AG04450 (cell line): Measurements from ENCODE around the gene RNFT2. TPM values are rescaled to one million over a fixed set of nuclear protein-coding genes. Genes with fewer than 3 reads are reported as not detected.
"Not testable (repeated sequence)": the region's sequence is repeated elsewhere in the genome, so short reads cannot be mapped to it uniquely, and the experiment has no call there.

Experiments
- CTCF ChIA-PET: fragments of 300-600, 350-600 bp; formaldehyde crosslinking; extraction: SDS; loops from one replicate; lab custom pipeline; 2022; ENCODE audit warnings: antibody characterized with exemption, inconsistent platforms; lab: Charles Lee
- POLR2A ChIA-PET: fragments of 350-600 bp; formaldehyde crosslinking; extraction: SDS; loops from one replicate; lab custom pipeline; 2021; ENCODE audit warnings: antibody characterized with exemption, inconsistent platforms; lab: Yijun Ruan, JAX
- DNase-seq: peaks from one replicate; pipeline ENCODE4 v3.0.0-alpha.2; 2011; ENCODE audit warnings: low read depth, low spot score
- H3K27ac ChIP-seq: one replicate; pipeline ENCODE4 v1.5.1; 2012; ENCODE audit warnings: low read depth, low read length, control low read depth
- H3K27me3 ChIP-seq: one replicate; pipeline ENCODE4 v1.6.0; 2012; ENCODE audit warnings: low read length; ENCODE audit not compliant: control insufficient read depth, insufficient read depth
- H3K4me3 ChIP-seq: 2 replicates; pipeline ENCODE4 v1.5.1; 2011; ENCODE audit warnings: mild to moderate bottlenecking, low read depth, low read length, control low read depth
- H3K9me3 ChIP-seq: 2 replicates; pipeline ENCODE4 v1.5.1; 2012; ENCODE audit warnings: low read length; ENCODE audit not compliant: control insufficient read depth, insufficient read depth
- CTCF ChIP-seq: IDR thresholded peaks from 2 replicates; pipeline ENCODE4 v1.5.1; 2011; ENCODE audit warnings: low read depth, low read length, control low read depth, inconsistent platforms
- polyA plus RNA-seq: library from polyadenylated mRNA; depleted of rRNA; stranded (reverse); fragments of >200 nt; gene quantifications from 2 replicates; pipeline ENCODE4 v1.2.3, GENCODE V29; 2011

The RNFT2 gene
- polyA plus RNA-seq, 1 experiment, result 2.3 TPM

GRCh38 chr12:116739381-116739887, 1.3 kb downstream of the RNFT2 start:
- H3K27ac ChIP-seq, result no peak overlapping the region
- TF ChIP-seq CTCF, result no peak
- POLR2A ChIA-PET, result no interaction called here
- no peak overlapping the region for H3K4me3 ChIP-seq
- no peaks in the 10 kb centered on the region for H3K27me3 ChIP-seq
- no peak for DNase-seq
- H3K9me3 ChIP-seq, result no peaks in the 10 kb centered on the region
- CTCF ChIA-PET, result no interaction called here

GRCh38 chr12:116742787-116743186, 4.7 kb downstream of the RNFT2 start:
- H3K27me3 ChIP-seq, POLR2A ChIA-PET, H3K27ac ChIP-seq, DNase-seq, H3K9me3 ChIP-seq, H3K4me3 ChIP-seq: not testable (repeated sequence)
- CTCF ChIA-PET, result interaction anchor here (0.6 kb wide), 1 partner anchor 396 kb away, joined by 3 read pairs; no protein-coding TSS in a partner anchor

GRCh38 chr12:116744766-116745165, 6.7 kb downstream of the RNFT2 start:
- Histone ChIP-seq H3K27ac (no peak overlapping the region), H3K9me3 (no peaks in the 10 kb centered on the region), H3K4me3 (no peak overlapping the region), H3K27me3 (no peaks in the 10 kb centered on the region)
- ChIA-PET CTCF (no interaction called here), POLR2A (no interaction called here)
- DNase-seq, result no peak
- TF ChIP-seq CTCF, result no peak

GRCh38 chr12:116745554-116745953, 7.4 kb downstream of the RNFT2 start:
- ChIA-PET POLR2A (no interaction called here), CTCF (no interaction called here)
- no peak for TF ChIP-seq CTCF

GRCh38 chr12:116749884-116750283, 11.8 kb downstream of the RNFT2 start:
- H3K9me3 ChIP-seq, result no peaks in the 10 kb centered on the region
- H3K27me3 ChIP-seq, result no peaks in the 10 kb centered on the region
- DNase-seq, result no peak
- no peak overlapping the region for H3K27ac ChIP-seq
- no peak for TF ChIP-seq CTCF
- ChIA-PET CTCF (no interaction called here), POLR2A (no interaction called here)
- no peak overlapping the region for H3K4me3 ChIP-seq

More at GRCh38 chr12:116745554-116745953, 7.4 kb downstream of the RNFT2 start:
- Histone ChIP-seq H3K9me3 (no peaks in the 10 kb centered on the region), H3K27ac (no peak overlapping the region), H3K27me3 (no peaks in the 10 kb centered on the region), H3K4me3 (no peak overlapping the region)
- no peak for DNase-seq
